K562 (cell line): ENCODE results near the gene EMID1. TPM values are rescaled to one million over a fixed set of nuclear protein-coding genes. Genes with fewer than 3 reads are reported as not detected.

Experiments used
- ATAC-seq: fragments of 200-7000 bp; cut with Tn5 transposase; 3 replicates; pipeline ENCODE4 v1.9.1; 2020; ENCODE audit warnings: moderate library complexity
- BruUV-seq: library from RNA; stranded (reverse); fragments of 400-500 nt; replicated peaks from 2 replicates; lab custom pipeline; 2021; lab: Mats Ljungman, UMichigan
- CTCF ChIA-PET: fragments of 300-600 bp; formaldehyde crosslinking; extraction: SDS; loops from one replicate; lab custom pipeline; 2021; ENCODE audit warnings: low intra/inter-chr PET ratio; lab: Yijun Ruan, JAX
- POLR2A ChIA-PET: fragments of 300-600, 350-650 bp; sonication (Branson Sonifier 250); formaldehyde crosslinking; extraction: SDS; loops from one replicate; lab custom pipeline; 2021; ENCODE audit warnings: antibody characterized with exemption, inconsistent platforms; lab: Yijun Ruan, JAX
- DNase-seq, 4 experiments: peaks; one replicate each; pipeline versions ENCODE4 v3.0.0 to v3.0.0-alpha.2; 2011 to 2018; ENCODE audit warnings: low spot score in 3 of 4, mixed read lengths in 3 of 4; ENCODE audit errors: extremely low read depth in 1 of 4
- FAIRE-seq: peaks from 2 replicates; lab custom pipeline; 2011; peaks lifted over from hg19 to GRCh38; lab: Jason Lieb, UNC
- H2AFZ ChIP-seq: 2 replicates; pipeline ENCODE4 v1.6.0; 2011; ENCODE audit warnings: low read depth, low read length, control low read depth, inconsistent platforms
- H3K27ac ChIP-seq: fragments of 200-600 bp; 3 replicates; pipeline ENCODE4 v1.8.0; 2011; ENCODE audit warnings: low read depth, mild to moderate bottlenecking, control low read depth, inconsistent platforms, low read length, moderate library complexity, mixed read lengths; ENCODE audit errors: extremely low read depth
- H3K27me3 ChIP-seq, 2 experiments: fragments of 300-600 bp in 1 of 2; 2 replicates in 1 of 2; 3 replicates in 1 of 2; pipeline versions ENCODE4 v1.6.0 to v1.8.0; 2011; ENCODE audit warnings: inconsistent platforms in 2 of 2, low read length in 2 of 2, mild to moderate bottlenecking in 1 of 2, mixed read lengths in 1 of 2, moderate library complexity in 1 of 2; ENCODE audit not compliant: control insufficient read depth in 2 of 2, insufficient read depth in 2 of 2
- H3K36me3 ChIP-seq: fragments of 300-600 bp; 3 replicates; pipeline ENCODE4 v1.8.0; 2011; ENCODE audit warnings: mild to moderate bottlenecking, low read length, inconsistent platforms; ENCODE audit not compliant: control insufficient read depth, insufficient read depth
- H3K4me1 ChIP-seq, 2 experiments: fragments of 200-600 bp in 1 of 2; replicated peaks in 1 of 2; 2 replicates in 1 of 2; 3 replicates in 1 of 2; pipeline versions ENCODE4 v1.5.1 to v1.8.0; 2011; ENCODE audit warnings: inconsistent platforms in 2 of 2, low read length in 2 of 2, mild to moderate bottlenecking in 1 of 2, mixed read lengths in 1 of 2, moderate library complexity in 1 of 2; ENCODE audit not compliant: control insufficient read depth in 2 of 2, insufficient read depth in 2 of 2
- H3K4me2 ChIP-seq: 2 replicates; pipeline ENCODE4 v1.6.1; 2011; ENCODE audit warnings: low read length, control low read depth, inconsistent platforms, mixed read lengths; ENCODE audit not compliant: insufficient read depth
- H3K4me3 ChIP-seq: fragments of 200-600 bp; sonication (generic), shearing (Covaris generic); 2 replicates; pipeline ENCODE4 v1.5.1; 2016; ENCODE audit warnings: control low read depth, inconsistent platforms
- H3K79me2 ChIP-seq: fragments of 200-600 bp; 3 replicates; pipeline ENCODE4 v1.8.0; 2011; ENCODE audit warnings: low read length, inconsistent platforms; ENCODE audit not compliant: control insufficient read depth, insufficient read depth
- H3K9ac ChIP-seq, 2 experiments: 2 replicates each; pipeline versions ENCODE4 v1.6.0 to v1.6.1; 2011; ENCODE audit warnings: low read depth in 2 of 2, low read length in 2 of 2, control low read depth in 1 of 2, inconsistent platforms in 1 of 2, mild to moderate bottlenecking in 1 of 2, mixed read lengths in 1 of 2; ENCODE audit not compliant: insufficient read depth in 1 of 2
- H3K9me1 ChIP-seq: one replicate; pipeline ENCODE4 v1.6.0; 2011; ENCODE audit warnings: inconsistent platforms, mild to moderate bottlenecking, low read length, moderate library complexity; ENCODE audit not compliant: control insufficient read depth, insufficient read depth
- H3K9me3 ChIP-seq: replicated peaks from 2 replicates; pipeline ENCODE4 v1.5.1; 2011; ENCODE audit warnings: low read depth, low read length, inconsistent platforms; ENCODE audit not compliant: control insufficient read depth, insufficient read depth
- H4K20me1 ChIP-seq: replicated peaks from 2 replicates; pipeline ENCODE4 v1.6.1; 2011; ENCODE audit warnings: low read length, inconsistent platforms, mixed read lengths; ENCODE audit not compliant: control insufficient read depth, insufficient read depth
- CBX8 ChIP-seq: fragments of 200-600 bp; sonication (generic); IDR thresholded peaks from 2 replicates; pipeline ENCODE4 v1.6.1; 2012; ENCODE audit warnings: borderline replicate concordance, mixed run types, low read depth, mild to moderate bottlenecking, moderate library complexity, mixed read lengths, low read length, control low read depth, inconsistent platforms; ENCODE audit not compliant: poor library complexity, severe bottlenecking; ENCODE audit errors: extremely low read depth
- CEBPB ChIP-seq: fragments of 450-650 bp; IDR thresholded peaks from 2 replicates; pipeline ENCODE4 v1.6.1; 2016; ENCODE audit warnings: missing genetic modification characterization, missing compliant biosample characterization
- E2F5 ChIP-seq: sonication (generic); formaldehyde crosslinking; IDR thresholded peaks from 2 replicates; pipeline ENCODE4 v1.8.0; 2022; ENCODE audit warnings: mild to moderate bottlenecking, missing genetic modification reagents
- NFATC3 ChIP-seq: fragments of 450-650 bp; IDR thresholded peaks from 2 replicates; pipeline ENCODE4 v1.6.1; 2017; ENCODE audit warnings: mild to moderate bottlenecking
- POLR2G ChIP-seq: fragments of 200-400 bp; formaldehyde crosslinking; IDR thresholded peaks from 2 replicates; pipeline ENCODE4 v1.6.1; 2017; ENCODE audit warnings: low read depth, mild to moderate bottlenecking, antibody characterized with exemption, low read length, moderate library complexity
- POU5F1 ChIP-seq: fragments of 150-350 bp; IDR thresholded peaks from 2 replicates; pipeline ENCODE4 v1.6.1; 2014; ENCODE audit warnings: borderline replicate concordance, low read length, low read depth, mild to moderate bottlenecking; ENCODE audit not compliant: partially characterized antibody
- SMARCC2 ChIP-seq: fragments of 450-650 bp; IDR thresholded peaks from 2 replicates; pipeline ENCODE4 v1.6.1; 2017; ENCODE audit warnings: antibody characterized with exemption, moderate library complexity, mild to moderate bottlenecking, low read depth
- SRSF3 ChIP-seq: fragments of 200-400 bp; formaldehyde crosslinking; IDR thresholded peaks from 2 replicates; pipeline ENCODE4 v1.6.1; 2016; ENCODE audit warnings: mild to moderate bottlenecking, low read length, moderate library complexity; ENCODE audit not compliant: insufficient read depth
- TBL1XR1 ChIP-seq, 2 experiments: IDR thresholded peaks; 2 replicates each; pipeline ENCODE4 v1.6.1; 2012; ENCODE audit warnings: improper control_type of control experiment in 2 of 2, low read length in 2 of 2, mild to moderate bottlenecking in 1 of 2
- U2AF1 ChIP-seq: fragments of 200-400 bp; formaldehyde crosslinking; optimal IDR thresholded peaks from 2 replicates; pipeline ENCODE3; 2017; ENCODE audit warnings: mild to moderate bottlenecking, low read depth, low read length, moderate library complexity
- ZC3H8 ChIP-seq: fragments of 450-650 bp; IDR thresholded peaks from 2 replicates; pipeline ENCODE4 v1.6.1; 2017
- ZNF24 ChIP-seq: fragments of 450-650 bp; IDR thresholded peaks from 2 replicates; pipeline ENCODE4 v1.6.1; 2016
- ZNF3 ChIP-seq: fragments of 250-450 bp; sonication (Bioruptor Pico); IDR thresholded peaks from 2 replicates; pipeline ENCODE4 v1.5.0; 2021; ENCODE audit warnings: mild to moderate bottlenecking, moderate library complexity
- WGBS: fragments of 100-300 bp; shearing (Covaris generic); methylation state at CpG from one replicate; pipeline ENCODE4 v1.1.6; 2016; ENCODE audit warnings: low coverage, mixed read lengths; ENCODE audit not compliant: insufficient coverage; ENCODE audit errors: missing lambda C conversion rate; 5-methylcytosine and 5-hydroxymethylcytosine counted together
- in situ Hi-C: fragments of 300-500 bp; cut with MboI; formaldehyde crosslinking; loops from 4 replicates; pipeline ENCODE4 v1.15.0; 2018; ENCODE audit warnings: inconsistent platforms, mixed read lengths
- intact Hi-C: fragments of 100-400 bp; cut with micrococcal nuclease; formaldehyde crosslinking; loops from 2 replicates; pipeline ENCODE4 v1.14.2; 2022
- polyA plus RNA-seq, 8 experiments: library from polyadenylated mRNA; depleted of rRNA in 4 of 8; stranded (reverse) in 5 of 8; unstranded in 3 of 8; fragments of >200 nt; fragmentation: Nextera tagmentation in 2 of 8; fragmentation: Illumina TruSeq in 1 of 8; extraction: Ambion mirVana in 2 of 8; extraction: Trizol in 1 of 8; gene quantifications; 2 replicates each; pipeline versions ENCODE4 v1.2.1 to v1.2.3, GENCODE V29; 2011 to 2014; ENCODE audit warnings: inconsistent platforms in 1 of 8, missing spikeins in 1 of 8
- total RNA-seq, 7 experiments: library from RNA; depleted of rRNA in 6 of 7; stranded (reverse); fragments of >200 nt in 6 of 7; fragmentation: Illumina TruSeq in 2 of 7; extraction: Trizol in 2 of 7; gene quantifications; 2 replicates each; pipeline versions ENCODE4 v1.2.1 to v1.2.3, GENCODE V29; 2011 to 2021; ENCODE audit warnings: low replicate concordance in 1 of 7
- TF ChIP-seq, protein P1 (sequence below): fragments of 250-450 bp; sonication (Bioruptor Pico); IDR thresholded peaks from 2 replicates; pipeline ENCODE4 v1.8.0; 2021; ENCODE audit warnings: mild to moderate bottlenecking, moderate library complexity
- TF ChIP-seq, protein P2 (sequence below): fragments of 250-450 bp; sonication (Bioruptor Pico); IDR thresholded peaks from 2 replicates; pipeline ENCODE4 v1.8.0; 2021; ENCODE audit warnings: moderate library complexity, mild to moderate bottlenecking, inconsistent platforms
- TF ChIP-seq, protein P3 (sequence below): IDR thresholded peaks from 2 replicates; pipeline ENCODE4 v1.6.1; 2014; ENCODE audit warnings: antibody characterized with exemption

EMID1 gene
- total and polyA plus RNA-seq, 9 of the 15 experiments (the other 6 are each of a cell fraction or from before 2014, with no cell fraction given): 0.15 to 7.2 (median 2.7) TPM

DNA sequence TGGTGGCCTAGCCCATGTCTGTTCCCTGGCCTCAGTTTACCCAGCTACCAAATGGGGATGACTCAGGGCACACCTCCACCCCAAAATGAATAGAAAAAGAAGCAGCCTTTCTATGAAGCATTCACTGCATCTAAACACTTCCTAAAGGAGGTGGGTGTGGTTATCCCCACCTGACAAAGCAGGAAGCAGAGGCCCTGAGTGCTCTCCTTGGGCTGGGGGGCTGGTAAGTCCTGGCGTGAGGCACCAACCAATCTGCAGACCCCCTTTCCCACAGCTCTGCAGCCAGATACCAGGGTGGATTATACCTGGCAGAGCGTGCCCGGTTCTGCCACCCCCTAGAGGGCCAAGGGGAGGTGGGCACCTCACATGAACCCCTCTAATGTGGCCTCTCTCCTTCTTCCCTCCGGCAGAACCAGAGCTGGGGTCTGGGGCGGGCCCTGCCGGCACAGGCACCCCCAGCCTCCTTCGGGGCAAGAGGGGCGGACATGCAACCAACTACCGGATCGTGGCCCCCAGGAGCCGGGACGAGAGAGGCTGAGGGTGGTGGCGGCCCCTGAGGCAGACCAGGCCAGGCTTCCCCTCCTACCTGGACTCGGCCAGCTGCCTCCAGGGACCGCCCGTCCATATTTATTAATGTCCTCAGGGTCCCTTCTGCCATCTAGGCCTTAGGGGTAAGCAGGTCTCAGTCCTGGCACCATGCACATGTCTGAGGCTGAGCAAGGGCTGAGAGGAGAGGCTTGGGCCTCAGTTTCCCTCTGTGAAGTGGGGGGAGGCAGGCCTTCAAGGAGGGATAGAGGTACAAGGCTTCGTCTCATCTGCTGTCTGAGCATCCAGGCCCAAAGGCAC, 52.9 kb downstream of the EMID1 start:
- Histone ChIP-seq H3K9me3 (no peaks in the 10 kb centered on the region), H2AFZ (no peak overlapping the region), H3K27me3 (no peaks in the 10 kb centered on the region), H4K20me1 (no peaks in the 10 kb centered on the region), H3K27ac (no peak overlapping the region), H3K4me2 (no peak overlapping the region), H3K4me3 (no peak overlapping the region), H3K9ac (no peak overlapping the region), H3K9me1 (no peaks in the 10 kb centered on the region), H3K4me1 (peaks cover 0 to 30% of the 10 kb centered on the region in 2 experiments; a peak in 2 of 5 replicates), H3K79me2 (no peaks in the 10 kb centered on the region), H3K36me3 (peaks cover 9% of the 10 kb centered on the region; the same call in 1 of the 3 replicates)
- in situ Hi-C loops (loop anchor here (10.0 kb wide), 1 partner anchor 404 kb away; no protein-coding TSS in a partner anchor), intact Hi-C loops (loop anchor here (2.0 kb wide), 1 partner anchor 16 kb away; no protein-coding TSS in a partner anchor)
- ATAC-seq: no peak
- WGBS: 82% methylated on average over 7 of the region's 17 CpGs
- DNase-seq: no peak
- ChIA-PET POLR2A (interaction anchor here (0.6 to 1.6 kb wide), 3 partner anchors 9 to 24 kb away, joined by 3 to 5 read pairs (median 3); partner anchors contain the start of genes EWSR1 and RHBDD3), CTCF (no interaction called here)
- no TSS peak for BruUV-seq
- FAIRE-seq: no peak
- no peak for TF ChIP-seq CEBPB (tag)
- TF ChIP-seq, protein P1, sequence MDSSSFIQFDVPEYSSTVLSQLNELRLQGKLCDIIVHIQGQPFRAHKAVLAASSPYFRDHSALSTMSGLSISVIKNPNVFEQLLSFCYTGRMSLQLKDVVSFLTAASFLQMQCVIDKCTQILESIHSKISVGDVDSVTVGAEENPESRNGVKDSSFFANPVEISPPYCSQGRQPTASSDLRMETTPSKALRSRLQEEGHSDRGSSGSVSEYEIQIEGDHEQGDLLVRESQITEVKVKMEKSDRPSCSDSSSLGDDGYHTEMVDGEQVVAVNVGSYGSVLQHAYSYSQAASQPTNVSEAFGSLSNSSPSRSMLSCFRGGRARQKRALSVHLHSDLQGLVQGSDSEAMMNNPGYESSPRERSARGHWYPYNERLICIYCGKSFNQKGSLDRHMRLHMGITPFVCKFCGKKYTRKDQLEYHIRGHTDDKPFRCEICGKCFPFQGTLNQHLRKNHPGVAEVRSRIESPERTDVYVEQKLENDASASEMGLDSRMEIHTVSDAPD (CRISPR knock-in tag): no peak
- TF ChIP-seq E2F5: no peak
- no peak for TF ChIP-seq SRSF3
- no peak for TF ChIP-seq CBX8
- no peak for TF ChIP-seq TBL1XR1 (IDR thresholded peaks at IDR 0.05; ENCODE audit: low read length in 2 of 2)
- TF ChIP-seq NFATC3: no peak
- TF ChIP-seq POU5F1: no peak
- TF ChIP-seq POLR2G: peak; percentile 59; the same call in 1 of the 2 replicates
- TF ChIP-seq U2AF1: no peak
- TF ChIP-seq, protein P2, sequence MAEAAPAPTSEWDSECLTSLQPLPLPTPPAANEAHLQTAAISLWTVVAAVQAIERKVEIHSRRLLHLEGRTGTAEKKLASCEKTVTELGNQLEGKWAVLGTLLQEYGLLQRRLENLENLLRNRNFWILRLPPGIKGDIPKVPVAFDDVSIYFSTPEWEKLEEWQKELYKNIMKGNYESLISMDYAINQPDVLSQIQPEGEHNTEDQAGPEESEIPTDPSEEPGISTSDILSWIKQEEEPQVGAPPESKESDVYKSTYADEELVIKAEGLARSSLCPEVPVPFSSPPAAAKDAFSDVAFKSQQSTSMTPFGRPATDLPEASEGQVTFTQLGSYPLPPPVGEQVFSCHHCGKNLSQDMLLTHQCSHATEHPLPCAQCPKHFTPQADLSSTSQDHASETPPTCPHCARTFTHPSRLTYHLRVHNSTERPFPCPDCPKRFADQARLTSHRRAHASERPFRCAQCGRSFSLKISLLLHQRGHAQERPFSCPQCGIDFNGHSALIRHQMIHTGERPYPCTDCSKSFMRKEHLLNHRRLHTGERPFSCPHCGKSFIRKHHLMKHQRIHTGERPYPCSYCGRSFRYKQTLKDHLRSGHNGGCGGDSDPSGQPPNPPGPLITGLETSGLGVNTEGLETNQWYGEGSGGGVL: no peak
- no peak for TF ChIP-seq SMARCC2
- TF ChIP-seq, protein P3, sequence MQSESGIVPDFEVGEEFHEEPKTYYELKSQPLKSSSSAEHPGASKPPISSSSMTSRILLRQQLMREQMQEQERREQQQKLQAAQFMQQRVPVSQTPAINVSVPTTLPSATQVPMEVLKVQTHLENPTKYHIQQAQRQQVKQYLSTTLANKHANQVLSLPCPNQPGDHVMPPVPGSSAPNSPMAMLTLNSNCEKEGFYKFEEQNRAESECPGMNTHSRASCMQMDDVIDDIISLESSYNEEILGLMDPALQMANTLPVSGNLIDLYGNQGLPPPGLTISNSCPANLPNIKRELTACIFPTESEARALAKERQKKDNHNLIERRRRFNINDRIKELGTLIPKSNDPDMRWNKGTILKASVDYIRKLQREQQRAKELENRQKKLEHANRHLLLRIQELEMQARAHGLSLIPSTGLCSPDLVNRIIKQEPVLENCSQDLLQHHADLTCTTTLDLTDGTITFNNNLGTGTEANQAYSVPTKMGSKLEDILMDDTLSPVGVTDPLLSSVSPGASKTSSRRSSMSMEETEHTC: no peak
- TF ChIP-seq ZNF3 (CRISPR knock-in tag): no peak
- no peak for TF ChIP-seq ZC3H8
- TF ChIP-seq ZNF24: no peak
